Left lung (tissue), 10 donors: ENCODE results near the gene DLGAP1. TPM values are rescaled to one million over a fixed set of nuclear protein-coding genes. Genes with fewer than 3 reads are reported as not detected.
A peak's percentile ranks its signal among the peaks of the same experiment; 100 is the strongest.
"Not testable (repeated sequence)": the region's sequence is repeated elsewhere in the genome, so short reads cannot be mapped to it uniquely, and the experiment has no call there.

Source experiments
- ATAC-seq: fragments of 200-7000 bp; cut with Tn5 transposase; one replicate; pipeline ENCODE4 v1.9.1; 2020; ENCODE audit warnings: moderate library complexity
- DNase-seq, 4 donors: peaks; one replicate each; pipeline ENCODE4 v3.0.0-alpha.2; 2013 to 2020
- H3K27ac ChIP-seq, 2 donors: fragments of 200-600 bp; sonication (generic) in 1 of 2; one replicate each; pipeline versions ENCODE4 v1.5.0 to v1.8.0; 2020 to 2021
- H3K27me3 ChIP-seq, 2 donors: fragments of 200-600 bp; sonication (generic) in 1 of 2; one replicate each; pipeline versions ENCODE4 v1.5.0 to v1.8.0; 2020 to 2021
- H3K36me3 ChIP-seq, 2 donors: fragments of 200-600 bp; sonication (generic) in 1 of 2; one replicate each; pipeline versions ENCODE4 v1.5.0 to v1.8.0; 2020 to 2021
- H3K4me1 ChIP-seq, 2 donors: fragments of 200-600 bp; one replicate each; pipeline ENCODE4 v1.8.0; 2021
- H3K4me3 ChIP-seq, 2 donors: fragments of 200-600 bp; sonication (generic) in 1 of 2; one replicate each; pipeline versions ENCODE4 v1.5.0 to v1.8.0; 2020 to 2021; ENCODE audit warnings: mild to moderate bottlenecking in 1 of 2
- H3K9me3 ChIP-seq, 2 donors: fragments of 200-600 bp; sonication (generic) in 1 of 2; one replicate each; pipeline versions ENCODE4 v1.5.0 to v1.8.0; 2020 to 2021
- CTCF ChIP-seq, 2 donors: fragments of 200-600 bp; sonication (generic) in 1 of 2; IDR thresholded peaks; one replicate each; pipeline versions ENCODE4 v1.5.0 to v1.8.0; 2021; ENCODE audit warnings: antibody characterized with exemption in 2 of 2
- intact Hi-C, 2 donors: fragments of 100-400 bp; cut with DNase I; formaldehyde crosslinking; loops; one replicate each; pipeline versions ENCODE4 v1.11.2 to v1.14.2; 2022
- polyA plus RNA-seq, 6 donors: library from polyadenylated mRNA; unstranded; fragments of 120-200 nt; gene quantifications; one replicate each; pipeline ENCODE4 v1.2.1, GENCODE V29; 2013; ENCODE audit not compliant: insufficient read length in 6 of 6
- total RNA-seq, 2 donors: library from RNA; stranded (reverse); fragmentation: NEBNext Ultra II Directional; extraction: Animal tissue kit (Norgen Biotek cat#: 25700); gene quantifications; one replicate each; pipeline ENCODE4 v1.2.1, GENCODE V29; 2021
- donor health status: DM: no; HTN: yes; CAD: no.
- donor health status: DM: no; HTN: no; CAD: no.

DLGAP1 gene
- total and polyA plus RNA-seq, 8 donors: 1.6 to 4.0 (median 2.1) TPM

- Histone ChIP-seq H3K9me3 (no peaks in the 10 kb centered on the region), H3K27ac (no peak overlapping the region), H3K4me3 (no peak overlapping the region), H3K36me3 (no peaks in the 10 kb centered on the region), H3K27me3 (no peaks in the 10 kb centered on the region), H3K4me1 (no peaks in the 10 kb centered on the region)
- no peak for ATAC-seq
- intact Hi-C loops: no loop called here
- TF ChIP-seq CTCF (IDR thresholded peaks at IDR 0.05): no peak
- no peak for DNase-seq
Measured at GRCh38 chr18:3472681-3473544, 982.2 kb downstream of the DLGAP1 start.

GRCh38 chr18:3472121-3472520 lies 983.0 kb downstream of the DLGAP1 start:
- H3K4me1 ChIP-seq, H3K9me3 ChIP-seq, H3K27ac ChIP-seq, H3K36me3 ChIP-seq, intact Hi-C loops, H3K4me3 ChIP-seq, ATAC-seq, H3K27me3 ChIP-seq, DNase-seq: not testable (repeated sequence)

- Histone ChIP-seq H3K27me3 (no peaks in the 10 kb centered on the region), H3K36me3 (no peaks in the 10 kb centered on the region), H3K4me1 (peaks cover 0 to 11% of the 10 kb centered on the region in 2 donors), H3K9me3 (no peaks in the 10 kb centered on the region), H3K27ac (no peak overlapping the region), H3K4me3 (no peak overlapping the region)
- intact Hi-C loops: no loop called here
- no peak for DNase-seq
- no peak for TF ChIP-seq CTCF (IDR thresholded peaks at IDR 0.05)
- no peak for ATAC-seq
Measured at GRCh38 chr18:3471141-3471648, 983.9 kb downstream of the DLGAP1 start.

- intact Hi-C loops: loop anchor here in 1 of 2 donors (10.0 kb wide), 1 partner anchor 196 kb away; no protein-coding TSS in a partner anchor
- peak; percentile 57 for ATAC-seq
- Histone ChIP-seq H3K27ac (no peak overlapping the region), H3K36me3 (no peaks in the 10 kb centered on the region), H3K4me1 (peaks cover 0 to 18% of the 10 kb centered on the region in 2 donors), H3K27me3 (no peaks in the 10 kb centered on the region), H3K9me3 (no peaks in the 10 kb centered on the region), H3K4me3 (no peak overlapping the region)
- no peak for DNase-seq
- no peak for TF ChIP-seq CTCF (IDR thresholded peaks at IDR 0.05)
Measured at GRCh38 chr18:3468833-3469232, 986.3 kb downstream of the DLGAP1 start.

GRCh38 chr18:3468066-3468705 lies 986.9 kb downstream of the DLGAP1 start:
- Histone ChIP-seq H3K27me3 (no peaks in the 10 kb centered on the region), H3K4me1 (peaks cover 0 to 18% of the 10 kb centered on the region in 2 donors), H3K9me3 (no peaks in the 10 kb centered on the region), H3K36me3 (no peaks in the 10 kb centered on the region), H3K27ac (no peak overlapping the region), H3K4me3 (no peak overlapping the region)
- ATAC-seq: no peak
- no peak for DNase-seq
- intact Hi-C loops: loop anchor here in 1 of 2 donors (10.0 kb wide), 1 partner anchor 197 kb away; no protein-coding TSS in a partner anchor
- TF ChIP-seq CTCF (IDR thresholded peaks at IDR 0.05): no peak
